Measurements from ENCODE around the gene TIMP2.

Gene TIMP2

DNA sequence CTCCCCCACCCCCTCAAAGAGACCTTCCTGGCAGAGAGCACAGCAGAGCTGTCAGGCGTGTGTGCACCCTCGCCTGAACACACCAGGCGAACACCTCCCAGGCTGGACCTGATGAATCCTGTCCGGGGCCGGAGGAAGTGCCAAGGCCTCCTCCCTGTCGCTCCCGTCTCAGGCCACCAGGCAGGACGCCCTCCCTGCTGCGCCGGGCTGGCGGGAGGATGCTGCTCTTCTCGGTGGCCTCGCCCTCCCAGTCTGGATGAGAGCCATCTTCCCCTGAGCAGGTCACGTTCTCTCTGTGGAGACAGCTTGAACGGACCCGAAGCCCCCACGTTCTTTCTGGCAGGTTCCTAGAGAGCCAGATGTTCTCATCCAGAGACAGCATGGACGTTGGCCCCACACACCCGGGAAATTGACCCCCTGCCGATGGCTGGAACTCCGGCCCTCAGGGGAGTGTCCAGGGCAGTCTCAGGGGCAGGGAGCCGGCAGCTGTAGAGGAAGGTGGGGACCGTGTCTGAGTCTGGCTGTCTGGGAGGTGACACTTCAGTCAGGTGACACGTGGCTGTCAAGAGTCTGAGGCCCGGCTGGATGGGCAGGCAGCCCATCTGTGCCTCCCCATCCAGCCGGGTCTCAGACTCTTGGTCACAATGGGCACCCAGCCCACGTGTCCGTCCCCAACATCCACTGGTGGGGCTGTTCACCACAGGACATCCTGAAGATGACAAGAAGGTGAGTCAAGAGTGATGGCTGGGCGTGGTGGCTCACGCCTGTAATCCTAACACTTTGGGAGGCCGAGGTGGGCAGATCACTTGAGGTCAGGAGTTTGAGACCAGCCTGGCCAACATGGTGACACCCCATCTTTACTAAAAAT is 5.0 kb upstream of the TIMP2 start:
- TF ChIP-seq GATA1 (IDR thresholded peaks at IDR 0.05; ENCODE audit: low read depth, low read length) (no peak), POLR2A (IDR thresholded peaks at IDR 0.05; ENCODE audit: low read length) (no peak)
- no peak for DNase-seq

GRCh38 chr17:78925662-78926555 is 722 bp upstream of the TIMP2 start:
- no peak for DNase-seq
- TF ChIP-seq POLR2A (IDR thresholded peaks at IDR 0.05; ENCODE audit: low read length) (no peak), GATA1 (IDR thresholded peaks at IDR 0.05; ENCODE audit: low read depth, low read length) (no peak)

DNA sequence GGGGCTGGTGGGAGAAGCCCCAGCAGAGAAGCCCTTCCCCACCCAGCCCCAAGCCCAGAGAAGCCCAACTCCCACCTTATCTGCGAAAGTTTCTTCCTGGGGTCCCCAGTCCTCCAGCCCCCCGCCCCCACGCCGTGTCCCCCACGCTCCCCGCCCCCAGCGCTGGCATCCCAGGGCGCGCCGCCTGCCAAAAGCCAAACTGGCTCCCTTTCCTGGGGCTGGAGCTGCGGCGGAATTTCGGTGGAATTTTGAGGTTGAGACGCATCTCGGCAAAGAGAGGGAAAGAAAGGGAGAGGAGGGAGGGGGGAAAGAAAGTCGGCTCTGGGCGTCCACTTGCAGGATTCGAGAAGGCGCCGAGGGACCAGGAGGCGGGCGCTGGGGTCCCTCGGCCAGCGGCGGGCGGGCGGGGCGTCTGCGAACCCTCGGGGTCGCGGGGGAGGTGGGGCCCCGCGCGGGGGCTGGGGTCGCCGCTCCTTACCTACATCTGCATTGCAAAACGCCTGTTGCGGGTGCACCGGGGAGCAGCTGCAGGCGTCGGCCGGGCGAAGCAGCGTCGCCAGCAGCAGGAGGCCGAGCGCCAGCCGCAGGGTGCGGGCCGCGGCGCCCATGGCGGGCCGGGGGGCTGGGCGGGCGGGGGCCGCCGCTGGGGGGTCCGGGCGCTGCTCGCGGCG is 571 bp downstream of the TIMP2 start:
- no peak for TF ChIP-seq GATA1 (IDR thresholded peaks at IDR 0.05; ENCODE audit: low read depth, low read length)
- no peak for TF ChIP-seq POLR2A (IDR thresholded peaks at IDR 0.05; ENCODE audit: low read length)
- DNase-seq: no peak

DNA sequence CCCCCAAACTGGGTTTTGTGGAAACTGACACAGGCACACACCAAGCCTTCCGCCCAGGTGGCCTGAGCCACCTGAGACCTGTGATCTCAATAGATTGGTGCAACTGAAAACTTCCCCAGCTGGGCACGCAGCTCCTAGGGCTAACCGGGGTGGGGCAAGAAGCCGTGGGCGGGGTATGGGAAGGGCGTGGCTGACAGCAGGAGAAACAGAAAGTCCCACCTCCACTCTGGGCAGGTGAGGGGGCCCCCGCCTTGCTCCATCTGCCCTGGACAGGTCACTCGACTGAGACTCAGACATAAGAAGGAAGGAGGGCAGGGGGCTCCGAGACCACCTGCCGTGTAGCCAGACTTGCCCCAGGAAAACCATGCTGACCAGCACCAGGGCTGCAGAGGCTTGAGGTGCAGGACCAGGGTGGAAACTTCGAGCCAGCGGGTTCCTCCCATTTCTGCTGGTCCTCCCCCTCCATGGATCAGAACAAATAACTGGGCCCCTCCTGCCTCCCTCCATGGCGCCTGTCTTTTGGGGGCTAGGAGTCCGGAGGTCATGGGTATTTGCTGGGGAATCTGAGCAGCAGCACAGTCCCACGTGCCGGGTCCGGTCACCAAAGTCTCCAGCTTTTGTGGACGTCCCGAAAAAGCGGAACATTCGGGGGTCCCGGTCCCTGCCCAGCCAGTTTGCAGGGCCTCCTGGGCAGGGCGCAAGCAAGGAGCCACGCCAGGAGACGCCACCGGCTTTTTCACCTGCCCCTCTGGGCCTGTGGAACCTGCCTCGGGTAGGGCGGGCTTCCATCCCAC is 1.3 kb downstream of the TIMP2 start:
- TF ChIP-seq POLR2A (IDR thresholded peaks at IDR 0.05; ENCODE audit: low read length): no peak
- TF ChIP-seq GATA1 (IDR thresholded peaks at IDR 0.05; ENCODE audit: low read depth, low read length): no peak
- DNase-seq: no peak

DNA sequence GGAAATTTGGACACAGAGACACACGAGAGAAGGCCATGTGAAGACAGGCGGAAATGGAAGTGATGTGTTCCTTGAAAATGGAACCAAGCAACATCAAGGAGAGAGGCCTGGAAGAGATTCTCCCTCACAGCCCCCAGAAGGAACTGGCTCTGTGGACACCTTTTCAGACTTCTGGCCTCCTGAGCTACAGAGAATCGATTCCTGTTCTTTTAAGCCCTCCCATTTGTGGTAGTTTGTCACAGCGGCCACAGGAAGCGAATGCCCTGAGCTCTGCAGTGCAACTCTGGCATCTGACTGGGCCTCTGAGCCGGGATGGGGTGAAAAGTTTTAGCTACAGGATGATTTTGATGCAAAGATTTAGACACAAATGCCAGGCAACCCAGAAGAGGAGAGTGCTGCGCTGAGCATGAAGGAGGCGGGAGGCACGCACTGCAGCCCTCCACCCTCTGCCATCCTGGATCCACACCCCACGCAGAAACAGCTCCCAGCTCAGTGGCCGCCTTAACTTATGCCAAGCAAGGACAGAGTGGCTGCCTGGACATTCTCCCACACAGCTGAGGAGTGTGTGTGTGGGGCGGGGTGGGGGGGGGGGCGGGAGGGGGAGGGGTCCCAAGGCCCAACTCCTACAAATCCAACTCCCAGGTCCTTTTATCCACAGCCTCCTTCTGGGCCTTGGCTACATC is 2.2 kb downstream of the TIMP2 start:
- no peak for DNase-seq
- TF ChIP-seq POLR2A (IDR thresholded peaks at IDR 0.05; ENCODE audit: low read length): no peak
- TF ChIP-seq GATA1 (IDR thresholded peaks at IDR 0.05; ENCODE audit: low read depth, low read length): no peak

- TF ChIP-seq GATA1 (IDR thresholded peaks at IDR 0.05; ENCODE audit: low read depth, low read length): no peak
- TF ChIP-seq POLR2A (IDR thresholded peaks at IDR 0.05; ENCODE audit: low read length): no peak
- no peak for DNase-seq
Measured at GRCh38 chr17:78921437-78921971, 3.7 kb downstream of the TIMP2 start.

- DNase-seq: no peak
- TF ChIP-seq GATA1 (IDR thresholded peaks at IDR 0.05; ENCODE audit: low read depth, low read length): no peak
- TF ChIP-seq POLR2A (IDR thresholded peaks at IDR 0.05; ENCODE audit: low read length): no peak
Measured at GRCh38 chr17:78920528-78920927, 4.7 kb downstream of the TIMP2 start.

- TF ChIP-seq GATA1 (IDR thresholded peaks at IDR 0.05; ENCODE audit: low read depth, low read length) (no peak), POLR2A (IDR thresholded peaks at IDR 0.05; ENCODE audit: low read length) (no peak)
- no peak for DNase-seq
Measured at GRCh38 chr17:78919861-78920450, 5.2 kb downstream of the TIMP2 start.

DNA sequence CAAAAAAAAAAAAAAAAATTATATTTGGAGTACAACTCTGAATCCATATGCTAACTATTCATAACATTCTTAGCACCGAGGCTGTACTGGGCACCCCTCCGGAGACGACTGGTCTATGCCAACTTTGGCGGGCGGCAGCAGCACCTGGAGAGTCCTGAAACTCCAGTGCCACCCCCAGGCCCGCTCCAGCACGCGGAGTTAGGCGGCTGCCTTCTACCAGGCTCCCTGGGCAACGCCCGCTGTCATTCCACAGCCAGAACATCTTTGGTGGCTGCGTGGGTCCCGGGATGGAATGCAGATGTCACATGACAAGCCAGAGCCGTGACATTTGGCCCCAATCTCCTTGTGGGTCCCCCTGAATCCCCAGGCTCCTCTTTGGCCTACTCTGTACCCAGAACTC is 6.2 kb downstream of the TIMP2 start:
- TF ChIP-seq POLR2A (IDR thresholded peaks at IDR 0.05; ENCODE audit: low read length) (no peak), GATA1 (IDR thresholded peaks at IDR 0.05; ENCODE audit: low read depth, low read length) (no peak)
- DNase-seq: no peak

DNA sequence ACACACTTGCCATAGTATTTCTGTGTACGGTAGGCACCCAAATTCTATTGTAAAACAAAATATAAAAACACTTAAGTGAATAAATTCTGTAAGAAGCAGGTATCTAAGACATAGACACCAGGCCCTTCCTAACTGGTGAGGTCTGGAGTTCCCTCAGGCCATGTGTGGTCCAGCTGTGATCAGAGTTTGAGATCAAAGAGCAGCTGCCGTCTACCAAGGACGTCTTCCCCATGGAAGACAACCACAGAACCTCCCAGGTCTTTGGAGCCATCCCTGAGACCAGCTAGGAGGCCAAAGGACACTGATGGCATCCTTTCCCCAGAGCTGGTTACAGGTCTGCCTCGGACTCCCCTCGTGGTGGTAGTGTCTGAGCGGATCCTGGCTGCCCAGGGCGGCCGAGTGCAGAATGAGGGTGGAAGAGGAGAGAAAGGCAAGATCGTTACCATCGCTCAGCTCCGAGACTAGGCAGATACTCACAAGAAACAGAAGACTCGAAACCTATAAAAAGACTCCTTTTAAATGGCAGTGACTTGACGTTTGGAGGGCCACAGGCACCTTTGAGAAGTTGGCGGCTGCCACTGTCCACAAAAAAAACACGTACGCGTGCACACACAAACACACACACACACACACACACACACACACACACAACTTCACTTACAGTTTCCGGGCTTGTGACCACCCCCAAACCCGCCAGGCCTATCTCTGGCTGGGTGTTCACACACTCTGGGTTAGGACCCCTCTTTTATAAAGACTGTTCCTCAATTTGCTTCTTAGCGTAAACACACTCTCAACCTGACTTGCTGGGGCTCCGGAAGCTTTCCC is 7.5 kb downstream of the TIMP2 start:
- no peak for DNase-seq
- TF ChIP-seq POLR2A (IDR thresholded peaks at IDR 0.05; ENCODE audit: low read length) (no peak), GATA1 (IDR thresholded peaks at IDR 0.05; ENCODE audit: low read depth, low read length) (no peak)

DNA sequence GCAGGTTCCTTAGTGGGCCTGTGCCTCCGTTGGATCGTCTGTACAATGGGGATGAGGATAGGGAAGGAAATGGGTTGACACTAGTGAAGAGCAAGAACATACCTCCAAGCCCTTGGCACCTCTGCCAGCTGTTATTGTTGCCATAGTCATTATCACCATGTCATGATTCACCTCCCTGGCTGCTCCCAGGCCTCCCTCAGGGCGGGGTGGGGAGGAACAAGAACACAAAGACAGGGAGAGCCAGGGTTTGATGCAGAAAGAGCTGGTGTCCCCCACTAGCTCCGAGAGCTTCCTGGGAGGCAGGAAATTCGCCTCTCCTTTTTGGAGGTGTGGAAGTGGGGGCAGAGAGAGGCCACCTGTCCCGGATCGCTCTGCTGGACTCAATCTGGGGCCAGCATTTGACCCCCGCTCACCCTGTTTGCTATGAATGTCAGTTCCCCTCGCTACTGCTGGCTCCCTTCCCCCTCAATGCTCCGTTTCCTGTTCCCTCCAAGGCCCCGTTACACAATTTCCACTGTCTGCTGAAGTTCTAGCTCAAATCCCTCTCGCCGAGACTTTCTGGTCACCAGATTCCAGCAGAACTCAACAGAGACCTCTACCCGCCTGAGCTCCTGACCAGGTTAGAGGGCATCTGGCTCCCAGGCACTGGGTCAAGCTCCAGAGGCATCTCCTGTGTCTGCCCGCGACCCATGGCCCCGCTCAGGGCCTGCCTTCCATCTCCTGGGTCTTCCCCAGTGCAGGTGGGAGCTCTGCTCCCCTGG is 9.1 kb downstream of the TIMP2 start:
- DNase-seq: no peak
- TF ChIP-seq GATA1 (IDR thresholded peaks at IDR 0.05; ENCODE audit: low read depth, low read length): no peak
- TF ChIP-seq POLR2A (IDR thresholded peaks at IDR 0.05; ENCODE audit: low read length): no peak

All from erythroblast (primary cell).